Neuronal stem cell (in vitro differentiated cells): ENCODE measurements around the gene FGD3.

Source experiments
- DNase-seq: peaks from one replicate; pipeline ENCODE4 v3.0.0-alpha.2; 2013; ENCODE audit warnings: low spot score
- H2AFZ ChIP-seq: one replicate; pipeline ENCODE4 v1.6.1; 2013; ENCODE audit warnings: mild to moderate bottlenecking, low read length, inconsistent platforms
- H2AK5ac ChIP-seq: 2 replicates; pipeline ENCODE4 v1.6.1; 2013; ENCODE audit warnings: low read depth, mild to moderate bottlenecking, inconsistent platforms, low read length, moderate library complexity, mixed read lengths
- H2BK120ac ChIP-seq: 2 replicates; pipeline ENCODE4 v1.6.1; 2013; ENCODE audit warnings: low read depth, mild to moderate bottlenecking, inconsistent platforms, low read length, moderate library complexity, mixed read lengths
- H2BK12ac ChIP-seq: one replicate; pipeline ENCODE4 v1.6.1; 2013; ENCODE audit warnings: low read length, inconsistent platforms
- H2BK15ac ChIP-seq: 2 replicates; pipeline ENCODE4 v1.6.1; 2013; ENCODE audit warnings: mild to moderate bottlenecking, low read length, inconsistent platforms, mixed read lengths
- H2BK5ac ChIP-seq: one replicate; pipeline ENCODE4 v1.6.1; 2013; ENCODE audit warnings: inconsistent platforms, mild to moderate bottlenecking, low read length, moderate library complexity
- H3K14ac ChIP-seq: one replicate; pipeline ENCODE4 v1.6.1; 2013; ENCODE audit warnings: low read length, inconsistent platforms
- H3K18ac ChIP-seq: 2 replicates; pipeline ENCODE4 v1.6.1; 2013; ENCODE audit warnings: low read length, inconsistent platforms
- H3K23ac ChIP-seq: 2 replicates; pipeline ENCODE4 v1.6.1; 2013; ENCODE audit warnings: low read depth, mild to moderate bottlenecking, mixed read lengths, low read length, inconsistent platforms; ENCODE audit not compliant: poor library complexity
- H3K27ac ChIP-seq: replicated peaks from 3 replicates; pipeline ENCODE4 v1.5.1; 2013; ENCODE audit warnings: low read length, inconsistent platforms
- H3K27me3 ChIP-seq, 3 experiments: 2 replicates each; pipeline ENCODE4 v1.6.1; 2013; ENCODE audit warnings: low read length in 3 of 3, mild to moderate bottlenecking in 2 of 3, inconsistent platforms in 1 of 3, low read depth in 1 of 3, mixed read lengths in 1 of 3, moderate library complexity in 1 of 3; ENCODE audit not compliant: control insufficient read depth in 3 of 3, insufficient read depth in 3 of 3
- H3K36me3 ChIP-seq, 2 donors: replicated peaks in 1 of 2; 2 replicates each; pipeline ENCODE4 v1.6.1; 2013; ENCODE audit warnings: low read length in 2 of 2; ENCODE audit not compliant: control insufficient read depth in 2 of 2, insufficient read depth in 2 of 2
- H3K4ac ChIP-seq: 2 replicates; pipeline ENCODE4 v1.6.1; 2013; ENCODE audit warnings: inconsistent platforms, mild to moderate bottlenecking, low read length, moderate library complexity
- H3K4me1 ChIP-seq, 2 donors: 1 replicate in 1 of 2; 2 replicates in 1 of 2; pipeline ENCODE4 v1.6.1; 2013; ENCODE audit warnings: low read length in 2 of 2, low read depth in 1 of 2; ENCODE audit not compliant: control insufficient read depth in 2 of 2, insufficient read depth in 1 of 2
- H3K4me2 ChIP-seq: one replicate; pipeline ENCODE4 v1.6.1; 2013; ENCODE audit warnings: mild to moderate bottlenecking, low read length, inconsistent platforms; ENCODE audit not compliant: insufficient read depth, poor library complexity, severe bottlenecking
- H3K4me3 ChIP-seq, 2 donors: 2 replicates each; pipeline ENCODE4 v1.5.1; 2013; ENCODE audit warnings: low read length in 2 of 2, mild to moderate bottlenecking in 2 of 2, inconsistent platforms in 1 of 2, moderate library complexity in 1 of 2
- H3K79me1 ChIP-seq: one replicate; pipeline ENCODE4 v1.6.1; 2013; ENCODE audit warnings: low read depth, mild to moderate bottlenecking, inconsistent platforms, low read length, moderate library complexity
- H3K9ac ChIP-seq: one replicate; pipeline ENCODE4 v1.6.1; 2013; ENCODE audit warnings: mild to moderate bottlenecking, low read depth, low read length, inconsistent platforms; ENCODE audit not compliant: poor library complexity
- H3K9me3 ChIP-seq, 2 donors: replicated peaks in 1 of 2; 2 replicates each; pipeline versions ENCODE3 to v1.6.1; 2013; ENCODE audit warnings: low read length in 2 of 2, mild to moderate bottlenecking in 2 of 2, inconsistent platforms in 1 of 2, low read depth in 1 of 2, mixed read lengths in 1 of 2, moderate library complexity in 1 of 2; ENCODE audit not compliant: control insufficient read depth in 2 of 2, insufficient read depth in 1 of 2
- H4K8ac ChIP-seq: one replicate; pipeline ENCODE4 v1.6.1; 2013; ENCODE audit warnings: low read depth, mild to moderate bottlenecking, inconsistent platforms, low read length, moderate library complexity
- H4K91ac ChIP-seq: one replicate; pipeline ENCODE4 v1.6.1; 2013; ENCODE audit warnings: low read length, low read depth, mild to moderate bottlenecking, inconsistent platforms; ENCODE audit not compliant: poor library complexity
- WGBS, 2 donors: extraction: QIAGEN DNeasy Blood & Tissue Kit; methylation state at CpG; one replicate each; pipeline ENCODE4 v1.1.7; 2013; ENCODE audit warnings: missing lambda C conversion rate in 2 of 2, mixed read lengths in 1 of 2; ENCODE audit not compliant: insufficient read length in 2 of 2, insufficient replicate concordance in 1 of 2; ENCODE audit errors: extremely low coverage in 2 of 2; 5-methylcytosine and 5-hydroxymethylcytosine counted together

FGD3 gene

DNA sequence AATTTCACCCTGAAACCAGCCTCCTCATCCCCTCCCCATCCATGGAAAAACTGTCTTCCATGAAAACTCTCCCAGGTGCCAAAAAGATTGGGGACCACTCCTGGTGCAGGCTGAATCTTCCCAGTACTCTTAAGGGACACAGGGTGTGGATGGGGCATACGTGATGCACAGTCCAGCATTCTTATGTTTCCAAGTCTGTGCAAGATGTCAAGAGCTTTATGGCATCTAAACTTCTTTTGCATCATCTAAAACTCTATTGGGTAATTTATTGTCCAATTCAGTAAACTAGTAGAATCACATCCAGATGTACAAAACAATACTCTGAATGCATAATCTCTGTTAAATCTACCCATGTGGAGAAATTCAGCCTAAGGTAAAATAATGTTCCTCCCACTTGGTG, 9.3 kb upstream of the FGD3 start:
- H3K9me3 ChIP-seq = no peaks in the 10 kb centered on the region
- no peak overlapping the region for H2BK120ac ChIP-seq
- no peaks in the 10 kb centered on the region for H3K36me3 ChIP-seq
- no peaks in the 10 kb centered on the region for H3K79me1 ChIP-seq
- H2BK15ac ChIP-seq = no peak overlapping the region
- no peak overlapping the region for H3K27ac ChIP-seq
- no peak overlapping the region for H3K23ac ChIP-seq
- no peak overlapping the region for H2AK5ac ChIP-seq
- peaks cover 0 to 2% of the 10 kb centered on the region in 2 donors for H3K4me1 ChIP-seq
- H4K8ac ChIP-seq = no peak overlapping the region
- H3K9ac ChIP-seq = no peak overlapping the region
- H3K27me3 ChIP-seq = peaks cover 0 to 14% (median 0%) of the 10 kb centered on the region in 3 experiments
- no peak overlapping the region for H4K91ac ChIP-seq
- no peak overlapping the region for H3K4me2 ChIP-seq
- no peak for DNase-seq
- H3K4ac ChIP-seq = no peak overlapping the region
- no peak overlapping the region for H2BK12ac ChIP-seq
- H2AFZ ChIP-seq = no peak overlapping the region
- no peak overlapping the region for H3K18ac ChIP-seq
- H3K14ac ChIP-seq = no peak overlapping the region
- WGBS, 2 donors = no CpG with 5 or more reads among the region's 1 CpG
- no peak overlapping the region for H3K4me3 ChIP-seq
- H2BK5ac ChIP-seq = no peak overlapping the region

DNA sequence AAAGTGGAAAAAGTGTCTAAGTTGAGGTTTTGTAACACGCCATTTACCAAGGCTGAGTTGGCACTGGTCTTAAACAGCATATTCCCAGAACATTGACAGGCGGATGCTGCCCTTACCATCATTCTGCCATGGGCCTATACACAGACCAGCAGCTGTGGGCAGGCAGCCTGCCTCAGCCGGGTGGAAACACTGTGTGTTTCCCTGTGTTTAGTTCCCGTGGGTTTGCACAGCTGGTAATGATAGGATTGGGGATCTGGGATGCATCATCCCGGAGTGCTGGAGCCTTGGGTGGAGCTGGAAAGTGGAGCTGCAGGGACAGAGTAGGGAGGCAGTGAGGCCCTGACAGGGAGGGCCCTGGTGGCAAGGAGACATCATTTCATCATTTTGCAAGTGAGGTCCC, 5.5 kb upstream of the FGD3 start:
- Histone ChIP-seq H2BK12ac (no peak overlapping the region), H4K91ac (no peak overlapping the region), H3K4me1 (peaks cover 3 to 4% of the 10 kb centered on the region in 2 donors), H3K27me3 (peaks cover 0 to 18% (median 4%) of the 10 kb centered on the region in 3 experiments), H3K18ac (no peak overlapping the region), H3K23ac (no peak overlapping the region), H3K27ac (no peak overlapping the region), H3K4me3 (no peak overlapping the region), H3K14ac (no peak overlapping the region), H2AFZ (no peak overlapping the region), H3K9ac (no peak overlapping the region), H3K9me3 (peaks cover 0 to 5% of the 10 kb centered on the region in 2 donors), H3K79me1 (peaks cover 3% of the 10 kb centered on the region), H2BK15ac (no peak overlapping the region), H2BK120ac (no peak overlapping the region), H2BK5ac (no peak overlapping the region), H3K36me3 (no peaks in the 10 kb centered on the region), H3K4ac (no peak overlapping the region), H3K4me2 (no peak overlapping the region), H4K8ac (no peak overlapping the region), H2AK5ac (no peak overlapping the region)
- no CpG with 5 or more reads among the region's 5 CpGs for WGBS, 2 donors
- DNase-seq = no peak

DNA sequence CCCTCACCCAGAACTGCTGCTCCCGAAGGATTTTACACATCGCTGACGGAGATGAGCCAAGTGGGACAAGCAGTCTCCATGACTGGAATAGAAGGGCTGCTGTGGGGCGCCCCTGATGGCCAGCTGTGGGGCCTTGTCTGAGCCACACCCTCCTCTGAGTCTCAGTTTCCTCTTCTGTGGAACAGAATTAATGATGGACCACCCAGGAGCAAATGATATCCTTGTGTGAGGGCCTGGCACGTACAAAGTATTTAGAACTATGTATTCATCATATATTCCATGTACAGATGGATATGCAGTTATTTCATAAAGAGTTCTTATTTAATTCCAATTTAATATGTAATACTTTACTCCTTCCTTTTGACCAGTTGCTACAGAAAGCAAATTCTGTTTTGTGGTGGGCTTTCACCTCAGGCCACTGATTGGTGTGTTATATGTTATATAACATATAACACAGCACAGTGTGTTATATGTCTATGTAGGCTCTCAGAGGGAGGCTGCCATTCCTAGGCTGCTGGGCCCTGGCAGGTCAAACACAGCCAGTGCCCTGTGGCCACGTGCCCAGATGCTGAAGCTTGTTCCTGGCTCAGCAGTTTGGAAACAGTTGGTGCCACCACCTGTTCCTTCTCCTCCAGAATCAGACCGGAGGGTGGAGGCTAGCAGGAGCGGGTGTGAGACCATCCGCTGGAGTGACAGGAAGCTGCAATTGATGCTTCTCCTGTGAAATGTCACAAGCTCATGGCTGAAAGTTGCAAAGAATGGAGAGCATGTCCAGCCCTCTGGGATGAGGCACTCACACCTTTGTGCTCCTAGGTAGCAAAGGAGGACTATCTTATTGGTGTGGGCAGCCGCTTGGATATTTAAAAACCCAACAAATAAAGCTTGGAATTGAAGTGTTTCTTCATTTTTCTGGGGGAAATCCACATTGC, 4.4 kb upstream of the FGD3 start:
- Histone ChIP-seq H2AK5ac (no peak overlapping the region), H2BK12ac (no peak overlapping the region), H3K4ac (no peak overlapping the region), H3K4me2 (no peak overlapping the region), H3K18ac (peak overlapping the region; percentile 3), H3K14ac (peak overlapping the region; percentile 14), H2BK15ac (no peak overlapping the region), H3K4me3 (no peak overlapping the region), H4K91ac (no peak overlapping the region), H2BK5ac (no peak overlapping the region), H3K79me1 (peaks cover 3% of the 10 kb centered on the region), H2AFZ (no peak overlapping the region), H2BK120ac (no peak overlapping the region), H3K9me3 (peaks cover 0 to 6% of the 10 kb centered on the region in 2 donors), H3K27me3 (peaks cover 0 to 20% (median 5%) of the 10 kb centered on the region in 3 experiments), H3K36me3 (no peaks in the 10 kb centered on the region), H4K8ac (no peak overlapping the region), H3K27ac (no peak overlapping the region), H3K9ac (peak overlapping the region; percentile 24), H3K23ac (peak overlapping the region; percentile 44), H3K4me1 (peaks cover 8 to 14% of the 10 kb centered on the region in 2 donors)
- DNase-seq = no peak
- no CpG with 5 or more reads among the region's 10 CpGs for WGBS, 2 donors

DNA sequence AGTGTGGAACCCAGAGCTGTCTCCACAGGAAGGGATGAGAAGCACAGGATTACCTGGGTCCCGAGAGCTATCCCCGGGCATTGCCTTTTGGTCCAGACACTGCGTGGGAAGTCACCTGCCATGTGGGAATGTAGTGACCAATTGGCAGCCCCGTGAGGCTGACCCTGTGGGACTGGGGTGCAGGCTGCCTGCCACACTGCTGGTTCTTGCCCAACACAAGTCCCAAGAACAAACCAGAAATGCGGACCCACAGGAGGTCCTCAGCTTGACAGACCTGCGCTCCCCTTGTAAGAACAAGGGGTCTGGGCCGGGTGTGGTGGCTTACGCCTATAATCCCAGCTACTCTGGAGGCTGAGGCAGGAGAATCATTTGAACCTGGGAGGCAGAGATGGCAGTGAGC, 2.4 kb upstream of the FGD3 start:
- Histone ChIP-seq H2BK15ac (no peak overlapping the region), H3K23ac (no peak overlapping the region), H3K27me3 (peaks cover 0 to 24% (median 5%) of the 10 kb centered on the region in 3 experiments), H3K4me1 (peaks cover 10 to 23% of the 10 kb centered on the region in 2 donors), H3K14ac (no peak overlapping the region), H3K4me3 (no peak overlapping the region), H2BK5ac (no peak overlapping the region), H3K4me2 (no peak overlapping the region), H3K18ac (no peak overlapping the region), H2AK5ac (no peak overlapping the region), H2BK12ac (no peak overlapping the region), H2AFZ (no peak overlapping the region), H3K27ac (no peak overlapping the region), H2BK120ac (no peak overlapping the region), H3K4ac (no peak overlapping the region), H3K36me3 (no peaks in the 10 kb centered on the region), H3K9me3 (peaks cover 0 to 6% of the 10 kb centered on the region in 2 donors), H3K9ac (no peak overlapping the region), H3K79me1 (peaks cover 3% of the 10 kb centered on the region), H4K91ac (no peak overlapping the region), H4K8ac (no peak overlapping the region)
- no peak for DNase-seq
- WGBS, 2 donors = no CpG with 5 or more reads among the region's 8 CpGs
